ENCODE measurements around the gene DDX1.

GRCh38 chr2:15673919-15674636 lies 82.4 kb downstream of the DDX1 start:
- TF ChIP-seq POLR2A (IDR thresholded peaks at IDR 0.05; ENCODE audit: low read depth), result no peak
- no peak for TF ChIP-seq CTCF (IDR thresholded peaks at IDR 0.05)

Measured in esophagus muscularis mucosa (tissue), 3 donors.